ENCODE results near the gene GLRX.

GLRX gene

GRCh38 chr5:95808686-95809413, 13.7 kb downstream of the GLRX start:
- no peak for DNase-seq (ENCODE audit: low spot score)

GRCh38 chr5:95808013-95808685, 14.4 kb downstream of the GLRX start:
- DNase-seq (ENCODE audit: low spot score), result no peak

GRCh38 chr5:95806687-95807086, 15.8 kb downstream of the GLRX start:
- DNase-seq (ENCODE audit: low spot score), result no peak

- DNase-seq (ENCODE audit: low spot score), result no peak
Observed at GRCh38 chr5:95804736-95805539, 17.6 kb downstream of the GLRX start.

- no peak for DNase-seq (ENCODE audit: low spot score)
Observed at GRCh38 chr5:95803271-95804148, 19.0 kb downstream of the GLRX start.

GRCh38 chr5:95801961-95802360, 20.6 kb downstream of the GLRX start:
- no peak for DNase-seq (ENCODE audit: low spot score)

- no peak for DNase-seq (ENCODE audit: low spot score)
Observed at GRCh38 chr5:95801532-95801931, 21.0 kb downstream of the GLRX start.

GRCh38 chr5:95800553-95800952, 22.0 kb downstream of the GLRX start:
- no peak for DNase-seq (ENCODE audit: low spot score)

- no peak for DNase-seq (ENCODE audit: low spot score)
Observed at GRCh38 chr5:95799191-95799835, 23.2 kb downstream of the GLRX start.

GRCh38 chr5:95798545-95798944, 24.0 kb downstream of the GLRX start:
- DNase-seq (ENCODE audit: low spot score), result no peak

- DNase-seq (ENCODE audit: low spot score), result no peak
Observed at GRCh38 chr5:95798048-95798447, 24.5 kb downstream of the GLRX start.

- DNase-seq (ENCODE audit: low spot score), result no peak
Observed at GRCh38 chr5:95797301-95797700, 25.2 kb downstream of the GLRX start.

- no peak for DNase-seq (ENCODE audit: low spot score)
Observed at GRCh38 chr5:95794070-95794516, 28.4 kb downstream of the GLRX start.

- DNase-seq (ENCODE audit: low spot score), result no peak
Observed at GRCh38 chr5:95791751-95792150, 30.8 kb downstream of the GLRX start.

GRCh38 chr5:95788493-95788892, 34.0 kb downstream of the GLRX start:
- DNase-seq (ENCODE audit: low spot score), result no peak

GRCh38 chr5:95786821-95787418, 35.6 kb downstream of the GLRX start:
- no peak for DNase-seq (ENCODE audit: low spot score)

- DNase-seq (ENCODE audit: low spot score), result no peak
Observed at GRCh38 chr5:95784514-95785302, 37.8 kb downstream of the GLRX start.

- no peak for DNase-seq (ENCODE audit: low spot score)
Observed at GRCh38 chr5:95783661-95784060, 38.9 kb downstream of the GLRX start.

GRCh38 chr5:95782181-95782580, 40.3 kb downstream of the GLRX start:
- no peak for DNase-seq (ENCODE audit: low spot score)

- DNase-seq (ENCODE audit: low spot score), result peak; percentile 61
Observed at GRCh38 chr5:95781101-95781583, 41.4 kb downstream of the GLRX start.
